HG02870 (cell line): Measurements from ENCODE around the gene ARMC12.

Source experiments
- ATAC-seq: cut with Tn5 transposase; IDR thresholded peaks from one replicate; pipeline ENCODE4 v1.9.1; 2021; ENCODE audit warnings: mild to moderate bottlenecking, moderate library complexity; ENCODE audit not compliant: unreplicated experiment

ARMC12 gene

DNA sequence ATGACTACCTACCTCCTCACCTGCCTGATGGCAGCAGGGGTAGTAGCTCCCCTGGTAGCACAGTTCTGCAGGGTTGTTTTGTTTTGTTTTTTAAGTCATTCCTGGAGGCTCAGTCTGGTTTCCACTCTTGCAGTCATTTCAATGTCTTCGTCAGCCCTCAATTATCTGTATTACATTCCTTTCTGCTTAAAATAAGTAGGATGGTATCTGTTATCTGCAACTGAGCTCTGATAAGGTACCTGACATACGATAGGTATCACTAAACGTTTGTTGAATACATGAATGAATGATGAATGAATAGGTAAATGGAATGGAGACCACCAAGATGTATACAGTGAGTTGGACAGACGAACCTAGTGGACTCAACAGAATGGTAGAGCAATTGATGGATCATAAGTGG, 32.4 kb downstream of the ARMC12 start:
- no peak for ATAC-seq

DNA sequence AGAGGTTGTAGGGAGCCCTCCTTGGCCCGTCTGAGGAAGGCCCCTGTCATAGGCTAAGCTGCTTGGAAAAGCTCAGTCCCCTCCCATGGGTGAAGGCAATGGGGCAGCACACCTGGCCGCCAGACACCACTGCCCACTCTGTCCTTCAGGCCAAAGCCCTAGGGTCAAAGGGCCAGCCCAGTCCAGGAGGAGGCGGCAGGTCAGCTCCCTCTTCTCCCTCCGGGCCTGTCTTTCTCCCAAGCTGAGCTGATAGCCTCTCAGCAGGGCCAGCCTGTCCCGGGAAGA, 34.5 kb downstream of the ARMC12 start:
- no peak for ATAC-seq

DNA sequence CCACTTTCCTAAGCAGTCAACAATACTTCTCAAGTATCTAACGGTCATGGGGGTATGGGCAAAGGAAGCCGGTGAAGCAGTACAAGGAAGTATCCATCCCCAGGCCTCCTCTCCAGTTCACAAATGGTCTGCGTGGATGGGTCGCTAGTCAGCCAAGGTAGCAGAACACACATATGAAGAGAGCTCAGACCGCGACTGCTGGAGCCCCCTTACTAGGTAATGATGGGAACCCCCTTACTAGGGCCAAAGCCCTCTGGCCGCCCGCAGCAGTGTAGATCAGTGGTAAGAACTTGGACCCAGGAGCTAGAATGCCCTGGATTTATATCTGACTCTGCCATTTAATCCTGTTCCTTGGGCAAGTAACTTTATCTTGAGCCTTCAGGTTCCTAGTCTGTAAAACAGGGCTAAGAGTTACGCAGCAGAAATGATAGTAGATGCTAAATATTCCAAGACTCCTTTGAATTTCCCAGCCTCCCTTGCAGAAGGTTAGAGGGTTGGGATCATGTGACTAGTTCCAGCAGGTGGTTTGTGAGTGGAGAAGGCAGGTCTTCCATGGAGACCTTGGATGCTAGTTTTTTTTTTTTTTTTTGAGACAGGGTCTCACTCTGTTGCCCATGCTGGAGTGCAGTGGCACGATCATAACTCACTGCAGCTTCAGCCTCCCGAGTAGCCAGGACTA, 37.4 kb downstream of the ARMC12 start:
- no peak for ATAC-seq

DNA sequence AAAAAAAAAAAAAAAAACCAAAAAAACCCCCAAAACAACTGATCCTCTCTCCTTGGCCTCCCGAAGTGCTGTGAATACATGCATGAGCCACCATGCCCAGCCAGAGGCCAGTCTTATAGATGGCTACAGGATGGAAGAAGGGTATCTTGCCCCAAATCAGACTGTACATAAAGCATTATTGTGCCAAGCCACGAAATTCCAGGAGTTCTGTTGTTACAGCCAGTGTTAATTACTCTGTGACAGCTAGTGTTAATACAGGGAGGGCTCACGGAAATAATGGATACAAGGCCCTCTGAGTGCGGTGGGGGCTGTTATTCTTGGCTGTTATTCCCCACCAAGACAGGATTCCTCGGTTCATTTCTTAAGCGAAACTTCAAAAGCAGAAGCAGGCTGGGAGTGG, 38.2 kb downstream of the ARMC12 start:
- ATAC-seq, result no peak

- no peak for ATAC-seq
These were observed 39.8 kb downstream of the ARMC12 start, which contains the start of gene CLPSL2 for GRCh38 chr6:35776364-35777215. TSS of gene CLPSL2 (plus strand) at chr6:35776598. CDS start at chr6:35776619, 21 bp downstream.

- no peak for ATAC-seq
These were observed 40.7 kb downstream of the ARMC12 start for GRCh38 chr6:35777356-35778102.

DNA sequence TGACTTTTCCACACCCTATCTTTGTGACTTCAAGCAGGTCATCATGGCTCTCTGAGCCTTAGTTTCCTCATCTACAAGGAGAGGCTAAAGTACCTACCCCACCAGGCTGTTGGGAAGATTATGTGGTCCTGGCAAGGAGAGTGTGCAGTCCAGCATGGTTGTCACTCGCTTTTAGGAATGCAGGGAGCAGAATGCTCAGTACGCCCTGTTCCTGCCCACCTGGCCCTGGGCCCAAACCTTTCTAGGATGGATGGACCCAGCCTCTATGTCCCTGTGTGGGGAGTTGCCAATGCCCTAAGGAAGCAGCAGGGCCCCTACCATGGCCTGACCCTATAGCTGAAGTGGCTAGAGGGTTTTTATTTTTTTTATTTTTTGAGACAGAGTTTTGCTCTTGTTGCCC, 41.6 kb downstream of the ARMC12 start:
- no peak for ATAC-seq

DNA sequence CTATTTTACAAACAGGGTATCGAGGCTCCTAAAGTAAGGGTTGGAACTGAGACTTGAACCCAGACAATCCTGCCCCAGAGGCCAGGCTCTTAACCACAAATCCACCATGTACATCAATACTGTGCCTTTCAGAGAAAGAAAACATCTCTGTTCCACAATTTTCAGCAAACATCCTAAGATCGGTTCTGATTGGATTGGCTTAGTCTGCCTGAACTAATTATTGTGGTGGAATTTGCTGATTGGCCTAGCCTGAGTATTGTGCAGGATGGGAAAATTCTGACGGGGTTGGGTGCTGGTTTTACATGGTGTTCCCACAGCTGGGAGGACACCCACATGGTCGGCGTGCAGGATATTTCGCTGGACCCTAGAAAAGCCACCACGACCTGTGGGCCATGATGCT, 43.9 kb downstream of the ARMC12 start, which contains the start of gene CLPSL1:
TSS of gene CLPSL1 (plus strand) at position 301 of the 400 bp plus-strand sequence. CDS start at position 393, 92 bp downstream.
- ATAC-seq, result no peak

DNA sequence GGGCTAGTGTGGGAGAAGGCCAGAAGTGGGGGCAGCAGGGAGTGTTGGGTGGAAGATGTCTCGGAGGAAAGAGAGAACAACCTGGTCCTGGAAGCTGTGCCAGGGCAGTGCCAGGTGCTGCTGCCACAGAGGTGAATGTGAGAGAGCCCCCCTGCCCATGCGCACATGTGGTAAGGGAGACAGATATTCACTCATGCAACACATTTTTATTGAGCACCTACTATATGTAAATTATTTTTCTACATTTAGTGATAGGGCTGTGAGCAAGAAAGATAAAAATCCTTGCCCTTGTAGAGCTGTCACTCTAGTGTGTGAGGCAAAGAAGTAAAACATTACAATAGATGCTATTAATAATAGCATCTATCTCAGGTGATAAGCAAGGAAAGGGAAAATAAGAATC, 44.5 kb downstream of the ARMC12 start:
- ATAC-seq, result no peak

GRCh38 chr6:35782424-35782823, 45.6 kb downstream of the ARMC12 start:
- ATAC-seq, result no peak

DNA sequence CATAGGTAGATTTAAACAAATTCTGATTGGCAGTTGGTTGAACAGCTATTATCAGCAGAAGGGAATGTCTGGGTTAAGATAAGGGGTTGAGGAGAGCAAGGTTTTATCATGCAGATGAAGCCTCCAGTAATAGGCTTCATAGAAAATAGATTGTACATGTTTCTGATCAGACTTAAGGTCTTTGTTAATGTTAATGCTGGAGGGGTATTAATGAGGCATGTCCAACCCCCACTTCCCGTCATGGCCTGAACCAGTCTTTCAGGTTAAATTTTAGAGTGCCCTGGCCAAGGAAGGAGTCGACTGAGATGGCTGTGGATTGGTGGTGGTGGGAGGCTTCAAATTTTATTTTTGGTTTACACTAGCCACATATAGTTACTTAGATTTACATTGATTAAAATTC, 47.4 kb downstream of the ARMC12 start:
- no peak for ATAC-seq

GRCh38 chr6:35786272-35786671, 49.4 kb downstream of the ARMC12 start:
- ATAC-seq, result no peak

DNA sequence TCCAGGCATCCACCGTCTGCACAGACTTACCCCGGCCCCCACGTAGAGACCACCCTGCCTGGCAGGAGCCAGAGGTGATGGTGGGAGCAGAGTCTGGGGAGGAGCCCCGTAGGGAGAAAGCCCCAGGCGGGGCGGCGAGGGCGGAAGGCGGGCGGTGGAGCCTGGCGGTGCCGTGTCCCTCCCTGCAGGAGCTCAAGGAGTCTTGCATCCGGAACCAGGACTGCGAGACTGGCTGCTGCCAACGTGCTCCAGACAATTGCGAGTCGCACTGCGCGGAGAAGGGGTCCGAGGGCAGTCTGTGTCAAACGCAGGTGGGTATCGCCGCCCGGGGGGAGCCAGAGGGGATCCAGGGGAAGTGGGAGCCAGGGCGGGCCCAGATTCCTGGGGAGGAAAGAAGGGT, 50.0 kb downstream of the ARMC12 start:
- no peak for ATAC-seq

GRCh38 chr6:35787266-35788218, 50.7 kb downstream of the ARMC12 start:
- ATAC-seq, result no peak

- ATAC-seq, result no peak
These were observed 51.7 kb downstream of the ARMC12 start for GRCh38 chr6:35788423-35788982.

DNA sequence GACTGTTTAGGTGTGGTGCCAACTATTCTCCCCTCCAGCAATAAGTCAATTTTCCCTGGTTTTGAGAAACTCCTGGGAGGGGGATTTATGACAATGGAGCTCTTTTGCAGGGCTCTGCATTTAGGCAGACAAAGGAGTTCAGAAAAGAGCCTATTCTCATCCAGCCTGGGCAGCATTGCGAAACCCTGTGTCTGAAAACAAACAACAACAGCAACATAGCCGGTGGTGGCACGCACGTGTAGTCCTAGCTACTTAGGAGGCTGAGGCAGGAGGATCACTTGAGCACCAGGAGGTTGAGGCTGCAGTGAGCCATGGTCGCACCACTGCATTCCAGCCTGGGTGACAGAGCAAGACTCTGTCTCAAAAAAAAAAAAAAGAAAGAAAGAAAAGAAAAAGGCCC, 53.9 kb downstream of the ARMC12 start:
- ATAC-seq, result no peak

DNA sequence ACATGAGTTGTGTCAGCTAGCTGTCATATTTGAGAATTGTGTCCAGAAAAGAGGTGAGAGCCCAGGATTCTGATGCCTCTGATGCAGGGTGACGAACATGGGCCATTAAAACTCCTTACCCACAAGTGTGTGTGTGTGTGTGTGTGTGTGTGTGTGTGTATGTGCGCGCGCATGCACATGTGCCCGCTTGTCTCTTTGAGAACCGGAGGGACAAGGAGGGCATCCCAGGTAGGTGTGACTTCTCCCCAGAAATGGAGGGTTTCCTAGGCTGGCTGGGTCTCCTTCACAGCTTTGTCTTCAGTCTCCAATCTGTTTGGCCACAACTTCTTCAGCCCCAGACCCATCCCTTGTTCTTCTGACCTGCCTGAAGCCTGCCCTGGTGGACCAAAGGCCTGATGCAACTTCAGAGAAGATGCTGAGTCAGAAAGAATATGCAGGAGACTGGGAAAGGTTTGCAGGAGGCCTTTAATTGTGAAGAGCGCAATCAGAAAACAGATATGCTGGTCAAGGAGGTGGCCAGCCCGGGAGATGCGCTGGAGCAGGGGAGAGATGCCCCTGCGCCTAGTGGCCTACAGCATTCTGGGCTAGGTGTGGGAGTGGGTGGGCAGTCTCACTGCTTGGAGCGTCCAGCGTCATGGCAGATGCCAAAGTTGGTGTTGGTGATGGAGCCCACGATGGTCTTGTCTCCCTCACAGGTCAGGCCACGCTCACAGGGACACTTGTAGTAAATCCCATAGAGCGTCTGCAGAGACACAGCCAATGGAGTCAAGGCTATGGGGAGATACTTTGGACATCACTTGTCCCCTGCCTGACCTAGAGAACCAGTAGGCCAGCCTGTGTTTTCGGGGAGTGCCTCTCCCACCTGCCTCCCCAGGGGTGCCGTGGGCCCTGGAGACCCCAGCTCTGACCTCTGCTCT, 58.0 kb downstream of the ARMC12 start:
- ATAC-seq, result no peak

GRCh38 chr6:35795453-35796071, 58.7 kb downstream of the ARMC12 start:
- ATAC-seq, result no peak

GRCh38 chr6:35796236-35796635, 59.4 kb downstream of the ARMC12 start:
- no peak for ATAC-seq
